GM18861 (cell line): ENCODE measurements around the gene CCSER2.
A peak's percentile ranks its signal among the peaks of the same experiment; 100 is the strongest.
"Not testable (repeated sequence)": the region's sequence is repeated elsewhere in the genome, so short reads cannot be mapped to it uniquely, and the experiment has no call there.

Source experiments
- ATAC-seq: cut with Tn5 transposase; IDR thresholded peaks from one replicate; pipeline ENCODE4 v1.9.1; 2021; ENCODE audit not compliant: unreplicated experiment

Gene CCSER2

GRCh38 chr10:84391326-84391725 lies 62.9 kb downstream of the CCSER2 start:
- ATAC-seq: no peak

- no peak for ATAC-seq
Observed at GRCh38 chr10:84392181-84392580, 63.8 kb downstream of the CCSER2 start.

GRCh38 chr10:84395581-84395980 lies 67.2 kb downstream of the CCSER2 start:
- no peak for ATAC-seq

GRCh38 chr10:84397735-84398144 lies 69.4 kb downstream of the CCSER2 start:
- ATAC-seq: no peak

GRCh38 chr10:84398696-84399095 lies 70.3 kb downstream of the CCSER2 start:
- ATAC-seq: no peak

- no peak for ATAC-seq
Observed at GRCh38 chr10:84401854-84402611, 73.6 kb downstream of the CCSER2 start.

- no peak for ATAC-seq
Observed at GRCh38 chr10:84404783-84405182, 76.4 kb downstream of the CCSER2 start.

- ATAC-seq: no peak
Observed at GRCh38 chr10:84405662-84406061, 77.3 kb downstream of the CCSER2 start.

GRCh38 chr10:84406561-84406960 lies 78.2 kb downstream of the CCSER2 start:
- no peak for ATAC-seq

- ATAC-seq: no peak
Observed at GRCh38 chr10:84407388-84408049, 79.1 kb downstream of the CCSER2 start.

- ATAC-seq: no peak
Observed at GRCh38 chr10:84412482-84412881, 84.1 kb downstream of the CCSER2 start.

- not testable (repeated sequence) for ATAC-seq
Observed at GRCh38 chr10:84414110-84414509, 85.7 kb downstream of the CCSER2 start.

- ATAC-seq: no peak
Observed at GRCh38 chr10:84415539-84416244, 87.3 kb downstream of the CCSER2 start.

GRCh38 chr10:84416245-84416555 lies 87.8 kb downstream of the CCSER2 start:
- no peak for ATAC-seq

- no peak for ATAC-seq
Observed at GRCh38 chr10:84423719-84424118, 95.3 kb downstream of the CCSER2 start.

GRCh38 chr10:84424731-84425167 lies 96.4 kb downstream of the CCSER2 start:
- ATAC-seq: peak; percentile 50

GRCh38 chr10:84427903-84428650 lies 99.7 kb downstream of the CCSER2 start:
- ATAC-seq: no peak

GRCh38 chr10:84428711-84429110 lies 100.3 kb downstream of the CCSER2 start:
- no peak for ATAC-seq

GRCh38 chr10:84429926-84430520 lies 101.6 kb downstream of the CCSER2 start:
- peak; percentile 95 for ATAC-seq

GRCh38 chr10:84432891-84433290 lies 104.5 kb downstream of the CCSER2 start:
- ATAC-seq: no peak

- no peak for ATAC-seq
Observed at GRCh38 chr10:84440781-84441180, 112.4 kb downstream of the CCSER2 start.
